GM12891 (cell line): ENCODE results near the gene DYNC1I1.

ENCODE experiments used
- POLR2A ChIP-seq: IDR thresholded peaks from 2 replicates; pipeline ENCODE4 v1.6.1; 2011; ENCODE audit warnings: low read depth, low read length, control low read depth
- POLR2AphosphoS5 ChIP-seq: IDR thresholded peaks from 2 replicates; pipeline ENCODE4 v1.6.1; 2011; ENCODE audit warnings: low read depth, low read length, control low read depth
- TAF1 ChIP-seq: IDR thresholded peaks from 2 replicates; pipeline ENCODE4 v1.6.1; 2011; ENCODE audit warnings: low read depth, low read length, control low read depth

- TF ChIP-seq POLR2AphosphoS5: no peak
- TF ChIP-seq TAF1: no peak
- TF ChIP-seq POLR2A: no peak
Observed at GRCh38 chr7:96088579-96088978, 316.2 kb downstream of the DYNC1I1 start.
